ENCODE results near the gene MT1F.

- TF ChIP-seq POLR2A (IDR thresholded peaks at IDR 0.05; ENCODE audit: low read depth, low read length) (no peak), RAD21 (IDR thresholded peaks at IDR 0.05; ENCODE audit: low read length) (no peak), MXI1 (IDR thresholded peaks at IDR 0.05; ENCODE audit: borderline replicate concordance, low read depth, low read length) (no peak), CTCF (conservative IDR thresholded peaks at IDR 0.05; ENCODE audit: low read depth, low read length) (no peak), BHLHE40 (IDR thresholded peaks at IDR 0.05; ENCODE audit: low read depth, low read length) (no peak), SMC3 (IDR thresholded peaks at IDR 0.05; ENCODE audit: low read depth, low read length) (no peak)
- TF ChIP-seq, protein P1, sequence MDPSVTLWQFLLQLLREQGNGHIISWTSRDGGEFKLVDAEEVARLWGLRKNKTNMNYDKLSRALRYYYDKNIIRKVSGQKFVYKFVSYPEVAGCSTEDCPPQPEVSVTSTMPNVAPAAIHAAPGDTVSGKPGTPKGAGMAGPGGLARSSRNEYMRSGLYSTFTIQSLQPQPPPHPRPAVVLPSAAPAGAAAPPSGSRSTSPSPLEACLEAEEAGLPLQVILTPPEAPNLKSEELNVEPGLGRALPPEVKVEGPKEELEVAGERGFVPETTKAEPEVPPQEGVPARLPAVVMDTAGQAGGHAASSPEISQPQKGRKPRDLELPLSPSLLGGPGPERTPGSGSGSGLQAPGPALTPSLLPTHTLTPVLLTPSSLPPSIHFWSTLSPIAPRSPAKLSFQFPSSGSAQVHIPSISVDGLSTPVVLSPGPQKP (IDR thresholded peaks at IDR 0.05; ENCODE audit: borderline replicate concordance, low read depth, low read length): no peak
These were observed 31.1 kb upstream of the MT1F start for GRCh38 chr16:56626685-56627084.
